Trophoblast cell (in vitro differentiated cells and primary cell): ENCODE measurements around the gene PSTK.

Experiments used
- DNase-seq, 2 donors: peaks; one replicate each; pipeline ENCODE4 v3.0.0-alpha.2; 2016
- H2AFZ ChIP-seq: 2 replicates; pipeline ENCODE4 v1.6.1; 2013; ENCODE audit warnings: low read length, moderate library complexity, mild to moderate bottlenecking; ENCODE audit not compliant: insufficient read depth, poor library complexity
- H2AK5ac ChIP-seq: 2 replicates; pipeline ENCODE4 v1.6.1; 2013; ENCODE audit warnings: mild to moderate bottlenecking, low read length
- H2BK120ac ChIP-seq: 2 replicates; pipeline ENCODE4 v1.6.1; 2013; ENCODE audit warnings: low read length, mild to moderate bottlenecking, moderate library complexity; ENCODE audit not compliant: insufficient read depth, poor library complexity
- H2BK12ac ChIP-seq: 2 replicates; pipeline ENCODE4 v1.6.1; 2013; ENCODE audit warnings: mild to moderate bottlenecking, low read length, moderate library complexity
- H2BK5ac ChIP-seq: 2 replicates; pipeline ENCODE4 v1.6.1; 2013; ENCODE audit warnings: low read length, low read depth, moderate library complexity, mild to moderate bottlenecking; ENCODE audit not compliant: poor library complexity
- H3K14ac ChIP-seq: 2 replicates; pipeline ENCODE4 v1.6.1; 2013; ENCODE audit warnings: mild to moderate bottlenecking, low read length
- H3K18ac ChIP-seq: 2 replicates; pipeline ENCODE4 v1.6.1; 2013; ENCODE audit warnings: mild to moderate bottlenecking, low read length
- H3K23ac ChIP-seq: 2 replicates; pipeline ENCODE4 v1.6.1; 2013; ENCODE audit warnings: low read length
- H3K27ac ChIP-seq: 2 replicates; pipeline ENCODE4 v1.5.1; 2013; ENCODE audit warnings: low read depth, mild to moderate bottlenecking, inconsistent platforms, low read length, moderate library complexity
- H3K27me3 ChIP-seq: 2 replicates; pipeline ENCODE4 v1.6.1; 2013; ENCODE audit warnings: inconsistent platforms, mild to moderate bottlenecking, low read length, moderate library complexity; ENCODE audit not compliant: insufficient read depth
- H3K36me3 ChIP-seq, 2 experiments: 1 replicate in 1 of 2; 2 replicates in 1 of 2; pipeline ENCODE4 v1.6.1; 2013; ENCODE audit warnings: low read length in 2 of 2, mild to moderate bottlenecking in 2 of 2, moderate library complexity in 1 of 2; ENCODE audit not compliant: insufficient read depth in 2 of 2, control insufficient read depth in 1 of 2
- H3K4ac ChIP-seq: 2 replicates; pipeline ENCODE4 v1.6.1; 2013; ENCODE audit warnings: low read depth, mild to moderate bottlenecking, low read length, moderate library complexity
- H3K4me1 ChIP-seq, 2 experiments: 1 replicate in 1 of 2; 2 replicates in 1 of 2; pipeline ENCODE4 v1.6.1; 2013; ENCODE audit warnings: low read length in 2 of 2, mild to moderate bottlenecking in 2 of 2, moderate library complexity in 1 of 2; ENCODE audit not compliant: insufficient read depth in 2 of 2, control insufficient read depth in 1 of 2
- H3K4me2 ChIP-seq: 2 replicates; pipeline ENCODE4 v1.6.1; 2013; ENCODE audit warnings: inconsistent platforms, mild to moderate bottlenecking, low read length, moderate library complexity
- H3K4me3 ChIP-seq: 2 replicates; pipeline ENCODE4 v1.5.1; 2013; ENCODE audit warnings: mild to moderate bottlenecking, low read depth, low read length, inconsistent platforms
- H3K79me1 ChIP-seq: one replicate; pipeline ENCODE4 v1.6.1; 2013; ENCODE audit warnings: low read length
- H3K79me2 ChIP-seq: 2 replicates; pipeline ENCODE4 v1.6.1; 2013; ENCODE audit warnings: low read length, mild to moderate bottlenecking; ENCODE audit not compliant: control insufficient read depth, insufficient read depth, poor library complexity
- H3K9ac ChIP-seq: 2 replicates; pipeline ENCODE4 v1.6.1; 2013; ENCODE audit warnings: mild to moderate bottlenecking, low read length
- H3K9me3 ChIP-seq: 2 replicates; pipeline ENCODE4 v1.6.1; 2013; ENCODE audit warnings: low read depth, mild to moderate bottlenecking, control low read depth, inconsistent platforms, low read length; ENCODE audit not compliant: insufficient read depth
- H4K12ac ChIP-seq: 2 replicates; pipeline ENCODE4 v1.6.1; 2013; ENCODE audit warnings: low read depth, mild to moderate bottlenecking, low read length, moderate library complexity
- H4K8ac ChIP-seq: 2 replicates; pipeline ENCODE4 v1.6.1; 2013; ENCODE audit warnings: low read depth, mild to moderate bottlenecking, low read length, moderate library complexity
- H4K91ac ChIP-seq: one replicate; pipeline ENCODE4 v1.6.1; 2013; ENCODE audit warnings: low read depth, mild to moderate bottlenecking, low read length, moderate library complexity
- WGBS: extraction: QIAGEN DNeasy Blood & Tissue Kit; methylation state at CpG from one replicate; pipeline ENCODE4 v1.1.7; 2013; ENCODE audit warnings: missing lambda C conversion rate; ENCODE audit not compliant: insufficient read length, insufficient coverage; ENCODE audit errors: extremely low coverage; 5-methylcytosine and 5-hydroxymethylcytosine counted together

Gene PSTK

GRCh38 chr10:122955892-122956291 is 24.3 kb upstream of the PSTK start:
- no peaks in the 10 kb centered on the region for H3K27me3 ChIP-seq
- H3K14ac ChIP-seq = no peak overlapping the region
- no peak overlapping the region for H2BK12ac ChIP-seq
- peaks cover 6% of the 10 kb centered on the region for H3K9me3 ChIP-seq
- no peak overlapping the region for H2BK120ac ChIP-seq
- no peak overlapping the region for H3K9ac ChIP-seq
- H4K8ac ChIP-seq = no peak overlapping the region
- no peak overlapping the region for H3K4me2 ChIP-seq
- peaks cover 6% of the 10 kb centered on the region for H3K79me1 ChIP-seq
- H3K36me3 ChIP-seq = no peaks in the 10 kb centered on the region
- H2AK5ac ChIP-seq = no peak overlapping the region
- H4K91ac ChIP-seq = no peak overlapping the region
- H2BK5ac ChIP-seq = no peak overlapping the region
- H3K4me3 ChIP-seq = no peak overlapping the region
- H3K23ac ChIP-seq = no peak overlapping the region
- H3K4me1 ChIP-seq = peaks cover 3% of the 10 kb centered on the region in 2 experiments
- no peak overlapping the region for H3K18ac ChIP-seq
- no peak for DNase-seq
- WGBS = no CpG with 5 or more reads among the region's 1 CpG
- no peak overlapping the region for H3K4ac ChIP-seq
- H2AFZ ChIP-seq = no peak overlapping the region
- H3K79me2 ChIP-seq = peaks cover 3% of the 10 kb centered on the region
- H4K12ac ChIP-seq = no peak overlapping the region
- H3K27ac ChIP-seq = no peak overlapping the region

GRCh38 chr10:122957474-122957873 is 22.7 kb upstream of the PSTK start:
- Histone ChIP-seq H3K23ac (no peak overlapping the region), H4K8ac (no peak overlapping the region), H3K9ac (no peak overlapping the region), H3K27ac (no peak overlapping the region), H3K4ac (no peak overlapping the region), H3K4me3 (no peak overlapping the region), H4K91ac (no peak overlapping the region), H3K79me1 (peaks cover 6% of the 10 kb centered on the region), H2BK12ac (no peak overlapping the region), H3K4me1 (peaks cover 3% of the 10 kb centered on the region in 2 experiments), H3K18ac (no peak overlapping the region), H2BK120ac (no peak overlapping the region), H4K12ac (no peak overlapping the region), H3K9me3 (peaks cover 6% of the 10 kb centered on the region), H3K27me3 (no peaks in the 10 kb centered on the region), H2AK5ac (no peak overlapping the region), H2BK5ac (no peak overlapping the region), H3K4me2 (no peak overlapping the region), H2AFZ (no peak overlapping the region), H3K36me3 (no peaks in the 10 kb centered on the region), H3K14ac (no peak overlapping the region), H3K79me2 (peaks cover 3% of the 10 kb centered on the region)
- no CpG with 5 or more reads among the region's 5 CpGs for WGBS
- peak in 1 of 2 donors; percentile 20 for DNase-seq

- H3K4ac ChIP-seq = no peak overlapping the region
- H3K4me3 ChIP-seq = no peak overlapping the region
- H3K9me3 ChIP-seq = peaks cover 4% of the 10 kb centered on the region
- no peak overlapping the region for H3K4me2 ChIP-seq
- no peaks in the 10 kb centered on the region for H3K79me2 ChIP-seq
- no peak overlapping the region for H3K14ac ChIP-seq
- H3K27ac ChIP-seq = no peak overlapping the region
- no CpG with 5 or more reads among the region's 3 CpGs for WGBS
- H4K8ac ChIP-seq = no peak overlapping the region
- DNase-seq = no peak
- no peak overlapping the region for H4K12ac ChIP-seq
- H3K27me3 ChIP-seq = no peaks in the 10 kb centered on the region
- H2AK5ac ChIP-seq = no peak overlapping the region
- no peaks in the 10 kb centered on the region for H3K79me1 ChIP-seq
- no peak overlapping the region for H2BK12ac ChIP-seq
- H3K36me3 ChIP-seq = no peaks in the 10 kb centered on the region
- no peak overlapping the region for H3K18ac ChIP-seq
- H2BK5ac ChIP-seq = no peak overlapping the region
- no peaks in the 10 kb centered on the region for H3K4me1 ChIP-seq
- no peak overlapping the region for H4K91ac ChIP-seq
- H3K9ac ChIP-seq = no peak overlapping the region
- H3K23ac ChIP-seq = no peak overlapping the region
- no peak overlapping the region for H2BK120ac ChIP-seq
- H2AFZ ChIP-seq = no peak overlapping the region
These were observed 17.8 kb upstream of the PSTK start for GRCh38 chr10:122962405-122962804.

GRCh38 chr10:122966879-122967278 is 13.3 kb upstream of the PSTK start:
- H3K36me3 ChIP-seq = no peaks in the 10 kb centered on the region
- H4K91ac ChIP-seq = no peak overlapping the region
- no peaks in the 10 kb centered on the region for H3K79me1 ChIP-seq
- H2BK5ac ChIP-seq = no peak overlapping the region
- H3K79me2 ChIP-seq = no peaks in the 10 kb centered on the region
- H4K8ac ChIP-seq = no peak overlapping the region
- H3K4me1 ChIP-seq = no peaks in the 10 kb centered on the region
- no peaks in the 10 kb centered on the region for H3K27me3 ChIP-seq
- no peak overlapping the region for H2BK12ac ChIP-seq
- no peak for DNase-seq
- no peak overlapping the region for H2BK120ac ChIP-seq
- H2AFZ ChIP-seq = no peak overlapping the region
- H3K4me2 ChIP-seq = no peak overlapping the region
- H4K12ac ChIP-seq = no peak overlapping the region
- H3K23ac ChIP-seq = no peak overlapping the region
- peaks cover 4% of the 10 kb centered on the region for H3K9me3 ChIP-seq
- H3K27ac ChIP-seq = no peak overlapping the region
- H3K4ac ChIP-seq = no peak overlapping the region
- no peak overlapping the region for H3K18ac ChIP-seq
- H3K4me3 ChIP-seq = no peak overlapping the region
- H2AK5ac ChIP-seq = no peak overlapping the region
- no peak overlapping the region for H3K9ac ChIP-seq
- H3K14ac ChIP-seq = no peak overlapping the region
